Heart left ventricle (tissue), 13 donors: Measurements from ENCODE around the gene ZNF366.

ENCODE experiments used
- CTCF ChIP-seq, 12 donors: fragments of 200-600 bp; sonication (generic) in 4 of 12; IDR thresholded peaks; one replicate each; pipeline versions ENCODE4 v1.5.0 to v1.8.0; 2018 to 2022; ENCODE audit warnings: antibody characterized with exemption in 12 of 12, mild to moderate bottlenecking in 5 of 12
- POLR2A ChIP-seq, 2 donors: fragments of 450-650 bp; IDR thresholded peaks; one replicate each; pipeline ENCODE4 v1.6.1; 2017; ENCODE audit warnings: antibody characterized with exemption in 2 of 2, mild to moderate bottlenecking in 2 of 2, moderate library complexity in 2 of 2
- donor health status: ischemic (EF 13 %, LVEDD 7.1; RV severe dilation, severe dysfunction).
- donor health status: DM: no; HTN: yes; CAD: no.
- donor health status: DM: no; HTN: no; CAD: no.
- donor health status: ischemic (EF 25% LVEDD 6.9; RV normal size, moderate dysfunction).
- donor health status: ischemic (EF 25% LVEDD 5.7; RV mildly dilated, moderate dysfunction).
- donor health status: ischemic (EF 35%, LVEDD 5.7; RV mildly dilated, moderate dysfunction).
- donor health status: nonischemic (EF 11% LVEDD 7.7; RV severe dilation, severe dysfunction).
- donor health status: DM: yes; HTN: yes; CAD: no.
- donor health status: PGD.
- donor health status: ischemic (EF 29% LVEDD 5.4; RV normal size, mild dysfunction).
- donor health status: nonischemic (EF 23%, LVEDD 6.1; RV moderate dilation, normal function).

- no peak for TF ChIP-seq CTCF (IDR thresholded peaks at IDR 0.05)
- TF ChIP-seq POLR2A (IDR thresholded peaks at IDR 0.05) = no peak
These were observed 4.2 kb upstream of the ZNF366 start for GRCh38 chr5:72511366-72511765.
